ENCODE results near the gene NUAK1. TPM values are rescaled to one million over a fixed set of nuclear protein-coding genes. Genes with fewer than 3 reads are reported as not detected.

Gene NUAK1
- total RNA-seq, 1 donor from 2014 or later = 31.5 TPM

DNA sequence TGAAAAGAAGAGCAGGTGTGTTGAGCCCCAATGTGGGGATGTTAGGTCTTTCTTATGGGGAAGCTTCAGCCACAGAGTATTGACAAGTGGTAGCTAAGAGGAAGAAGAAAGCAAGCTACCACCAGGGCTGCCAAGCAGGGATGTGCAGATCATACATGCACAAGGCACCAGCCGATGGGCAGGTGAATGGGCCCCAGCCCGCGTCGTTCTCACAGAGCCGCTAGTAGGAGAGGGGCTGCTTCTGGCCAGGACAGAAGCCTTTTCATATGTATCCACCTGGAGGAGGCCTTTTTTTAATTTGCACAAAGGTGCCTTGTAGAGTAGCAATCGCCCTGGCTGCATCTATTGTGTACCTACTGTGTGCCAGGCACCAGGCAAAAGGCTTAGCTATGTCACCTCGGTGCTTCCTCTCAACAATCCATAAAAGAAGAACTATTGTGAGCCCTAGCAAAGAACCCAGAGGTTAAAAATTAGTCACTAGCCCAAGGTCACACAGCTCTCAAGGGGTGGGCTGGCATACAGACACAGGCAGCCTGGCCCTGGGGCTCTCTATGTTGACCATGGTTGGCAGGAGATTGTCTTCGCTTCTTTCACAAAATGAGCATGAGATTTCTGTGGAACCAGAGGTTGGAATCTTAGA lies 8.2 kb downstream of the NUAK1 start:
- DNase-seq = no peak

DNA sequence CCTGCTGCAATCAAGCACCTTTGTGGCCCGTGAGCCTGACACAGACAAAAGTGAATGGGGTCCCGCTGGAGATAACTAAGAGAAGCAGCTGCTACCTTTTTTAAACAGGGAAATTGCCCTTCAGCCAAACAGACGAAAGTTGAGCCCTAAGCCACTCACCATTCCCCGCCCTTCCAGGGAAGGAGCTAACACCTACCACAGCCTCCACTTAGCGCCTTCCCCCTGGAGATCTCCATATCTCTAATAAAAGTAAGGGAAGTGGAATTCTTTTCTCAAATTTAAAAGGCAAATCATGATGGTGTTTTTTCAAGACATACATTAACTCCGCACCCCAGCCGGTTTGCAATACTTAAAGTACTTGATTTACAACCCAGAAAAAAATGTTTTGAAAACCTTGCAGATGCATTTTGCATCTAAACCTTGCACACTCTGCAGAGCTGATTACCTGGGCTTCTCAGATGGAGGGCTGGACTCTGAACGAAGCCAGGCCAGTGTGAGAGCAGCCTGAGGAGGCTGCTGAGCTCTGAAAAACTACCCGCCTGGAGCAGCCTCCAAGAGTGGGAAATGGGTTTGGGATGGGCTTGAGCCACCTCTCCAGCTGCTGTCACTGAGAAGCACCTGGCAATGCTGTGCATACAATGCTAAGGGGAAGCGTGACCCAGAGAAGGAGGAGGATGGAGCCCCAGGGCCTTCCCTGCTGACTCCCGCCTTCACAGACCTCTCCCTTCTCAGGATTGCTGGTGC lies 10.0 kb downstream of the NUAK1 start:
- DNase-seq = no peak

DNA sequence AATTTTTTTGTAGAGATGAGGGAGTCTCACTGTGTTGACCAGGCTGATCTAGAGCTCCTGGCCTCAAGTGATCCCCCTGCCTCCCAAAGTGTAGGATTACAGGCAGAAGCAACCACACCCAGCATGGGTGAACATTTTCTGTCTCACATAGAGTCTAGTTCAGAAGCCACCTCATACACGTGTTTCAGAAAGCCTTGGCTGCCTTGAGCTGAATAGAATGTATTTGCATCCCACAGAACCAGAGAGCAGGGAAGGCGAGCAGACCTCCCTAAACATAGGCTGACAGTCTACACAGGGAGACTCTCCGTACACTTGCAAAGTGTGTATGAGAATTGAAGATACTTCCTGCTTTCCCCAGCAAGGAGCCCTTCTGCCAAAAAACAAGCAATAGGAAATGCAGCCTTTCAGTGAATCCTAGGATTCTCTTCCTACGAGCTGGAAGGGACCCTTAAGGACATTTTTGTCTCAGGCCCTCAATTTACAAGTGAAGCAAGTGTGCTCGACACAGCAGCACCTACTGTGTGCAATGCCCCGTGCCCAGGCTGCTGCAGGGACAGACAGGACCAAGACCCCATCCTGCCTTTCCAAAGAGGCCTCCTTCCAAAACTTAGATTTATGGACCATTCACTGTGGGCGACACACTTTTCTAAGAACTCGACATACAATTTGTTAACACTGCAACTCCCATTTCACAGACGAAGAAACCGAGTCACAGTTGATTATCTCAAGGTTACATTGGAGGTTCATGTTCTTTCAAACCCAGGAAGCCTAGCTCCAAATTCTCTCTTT lies 11.2 kb downstream of the NUAK1 start:
- DNase-seq = no peak

DNA sequence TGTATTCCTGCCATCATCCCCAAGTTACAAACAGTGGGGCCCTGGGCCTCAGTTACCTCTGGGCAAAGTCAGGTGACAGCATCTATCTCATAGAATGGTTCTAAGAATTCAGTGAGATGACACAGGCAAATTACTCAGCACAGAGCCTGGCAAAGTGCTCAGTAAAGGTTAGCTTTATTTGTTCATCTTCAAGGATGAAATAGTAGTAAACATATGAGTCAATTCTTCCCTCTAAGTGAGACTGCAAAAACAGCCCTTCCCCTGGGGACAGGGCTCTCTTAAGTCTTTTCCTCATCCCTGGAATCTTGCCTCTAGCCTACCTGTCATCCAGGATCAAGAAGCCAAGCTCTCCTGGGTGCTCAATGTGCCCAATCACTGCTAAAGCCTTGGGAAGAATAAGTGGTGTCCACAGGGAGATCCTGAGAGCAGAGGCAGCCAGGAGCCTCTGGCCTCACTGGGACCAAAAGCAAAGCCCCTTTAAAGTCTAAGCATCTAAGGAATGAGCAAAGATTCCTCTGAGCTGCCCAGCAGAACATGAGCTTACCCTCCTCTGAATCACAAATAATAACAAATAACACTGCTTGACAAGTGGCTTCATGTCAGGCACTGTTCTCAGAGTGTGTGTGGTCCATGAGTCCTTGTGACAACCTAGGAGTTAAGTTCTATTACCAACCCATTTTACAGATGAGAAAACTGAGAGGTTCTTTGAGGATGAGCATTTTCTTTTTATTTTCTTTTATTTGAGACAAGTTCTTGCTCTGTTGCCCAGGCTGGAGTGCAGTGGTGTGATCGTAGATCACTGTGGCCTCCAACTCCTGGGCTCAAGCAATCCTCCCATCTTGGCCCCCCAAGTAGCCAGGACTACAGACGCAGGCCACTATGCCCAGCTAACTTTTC lies 12.1 kb downstream of the NUAK1 start:
- DNase-seq = no peak

DNA sequence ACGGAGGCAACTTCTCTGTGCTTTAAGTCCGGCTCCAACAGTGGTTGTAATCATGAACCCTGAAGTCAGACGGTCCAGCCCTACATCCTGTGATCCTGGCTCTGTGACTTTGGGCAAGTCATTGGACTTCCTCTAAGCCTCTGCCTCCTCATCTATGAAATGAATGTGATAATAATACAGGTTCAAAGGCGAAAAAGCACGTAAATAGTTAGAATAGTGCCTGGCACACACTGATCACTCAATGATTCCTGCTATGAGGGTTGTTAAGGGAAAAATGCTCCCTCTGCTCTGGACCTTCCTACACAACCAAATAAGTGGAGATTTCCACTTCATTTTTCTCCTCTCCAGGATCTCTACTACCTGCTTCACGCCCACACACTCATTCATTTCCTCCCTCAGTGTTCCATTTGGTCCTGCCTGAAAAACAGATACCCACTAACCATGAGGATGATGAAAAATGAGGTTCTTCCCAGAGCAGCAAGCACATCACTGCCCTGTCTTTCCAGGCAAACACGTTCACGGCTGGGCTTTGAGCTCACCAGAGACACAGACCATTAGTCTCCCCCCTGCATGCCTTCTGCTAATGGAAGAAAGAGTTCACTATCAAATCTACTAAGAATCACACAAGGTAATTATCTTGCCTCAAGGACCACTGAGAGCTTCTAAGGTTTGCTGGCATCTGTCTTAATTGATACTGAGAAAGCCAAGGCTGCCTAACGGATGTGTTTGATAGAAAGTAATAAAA lies 13.2 kb downstream of the NUAK1 start:
- no peak for DNase-seq

GRCh38 chr12:106123551-106124081 lies 15.1 kb downstream of the NUAK1 start:
- DNase-seq = peak; percentile 81

DNA sequence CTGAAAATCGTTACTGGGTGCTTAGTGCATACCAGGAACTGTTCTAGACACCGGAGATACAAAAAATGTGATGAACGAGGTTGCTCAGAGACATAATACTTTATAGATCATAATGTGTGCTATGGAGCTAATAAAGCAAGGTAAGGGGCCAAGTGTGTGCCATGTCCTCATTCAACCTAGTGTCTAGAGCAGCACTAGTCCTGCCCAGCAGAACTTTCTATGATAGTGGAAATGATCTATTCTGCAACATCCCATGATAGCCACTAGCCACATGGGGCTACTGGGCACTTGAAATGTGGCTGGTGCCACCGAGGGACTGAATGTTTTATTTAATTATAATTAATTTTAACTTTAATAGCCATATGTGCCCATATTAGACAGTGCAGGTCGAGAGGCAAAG lies 15.6 kb downstream of the NUAK1 start:
- DNase-seq = no peak

DNA sequence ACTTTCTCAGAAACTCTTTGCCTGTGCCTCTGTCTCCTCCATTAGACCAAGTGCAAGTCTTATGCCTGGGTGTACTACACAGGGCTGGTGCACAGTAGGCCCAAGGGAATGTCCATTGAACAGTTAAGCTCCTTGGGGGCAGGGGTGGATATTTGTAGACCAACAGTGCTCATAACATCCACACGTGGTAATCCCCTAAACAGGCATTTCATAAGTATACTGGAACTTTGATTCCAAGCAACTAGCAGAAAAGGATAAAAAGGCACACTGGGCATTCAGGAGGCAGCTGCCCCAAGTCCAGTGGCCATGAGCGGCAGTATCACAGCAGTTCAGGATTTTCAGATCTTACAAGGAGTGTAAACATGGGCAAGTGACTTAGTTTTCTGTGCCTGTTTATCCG lies 16.8 kb downstream of the NUAK1 start:
- DNase-seq = no peak

GRCh38 chr12:106120519-106121105 lies 18.1 kb downstream of the NUAK1 start:
- no peak for DNase-seq

- DNase-seq = no peak
These were observed 19.5 kb downstream of the NUAK1 start for GRCh38 chr12:106119301-106119700.

GRCh38 chr12:106118381-106119130 lies 20.2 kb downstream of the NUAK1 start:
- DNase-seq = peak; percentile 72

DNA sequence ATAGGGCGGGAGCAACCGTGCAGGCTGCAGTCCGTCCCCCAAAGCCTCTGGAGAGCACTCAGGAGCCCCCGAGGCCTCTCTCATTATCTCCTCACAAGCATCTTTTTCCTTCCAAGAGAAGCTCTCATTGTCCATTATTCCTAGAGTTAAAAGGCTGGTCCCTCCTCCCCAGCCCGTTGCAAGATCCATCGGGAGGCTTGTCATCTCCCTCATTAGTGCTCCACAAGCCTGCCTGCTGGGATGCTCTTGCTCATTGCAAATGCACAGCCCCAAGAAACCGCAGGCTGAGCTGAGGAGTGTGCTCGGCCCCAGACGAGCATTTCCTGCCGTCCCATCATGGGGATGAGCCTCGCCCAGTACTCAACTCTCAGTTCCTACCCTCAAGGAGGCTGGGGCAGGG lies 23.3 kb downstream of the NUAK1 start:
- no peak for DNase-seq

GRCh38 chr12:106114447-106115068 lies 24.2 kb downstream of the NUAK1 start:
- DNase-seq = no peak

- peak; percentile 73 for DNase-seq
These were observed 24.8 kb downstream of the NUAK1 start for GRCh38 chr12:106113824-106114446.

DNA sequence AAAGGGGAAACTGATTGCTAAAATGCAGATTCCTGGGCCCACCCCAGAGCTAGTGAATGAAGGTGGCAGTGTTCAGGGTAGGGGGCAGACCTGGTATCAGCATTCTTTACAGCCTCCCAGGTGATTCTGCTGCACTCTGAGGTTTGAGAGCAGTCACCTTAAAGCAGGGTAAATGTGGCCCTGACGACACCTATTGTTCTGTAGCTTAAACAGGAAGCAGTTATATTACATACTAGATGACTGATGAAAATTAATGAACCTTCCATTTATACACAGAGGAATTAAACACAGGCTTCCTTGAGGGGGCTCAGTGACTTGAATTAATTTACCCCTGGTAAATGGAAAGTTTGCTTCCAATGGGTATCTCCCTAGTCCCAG lies 25.3 kb downstream of the NUAK1 start:
- DNase-seq = no peak

DNA sequence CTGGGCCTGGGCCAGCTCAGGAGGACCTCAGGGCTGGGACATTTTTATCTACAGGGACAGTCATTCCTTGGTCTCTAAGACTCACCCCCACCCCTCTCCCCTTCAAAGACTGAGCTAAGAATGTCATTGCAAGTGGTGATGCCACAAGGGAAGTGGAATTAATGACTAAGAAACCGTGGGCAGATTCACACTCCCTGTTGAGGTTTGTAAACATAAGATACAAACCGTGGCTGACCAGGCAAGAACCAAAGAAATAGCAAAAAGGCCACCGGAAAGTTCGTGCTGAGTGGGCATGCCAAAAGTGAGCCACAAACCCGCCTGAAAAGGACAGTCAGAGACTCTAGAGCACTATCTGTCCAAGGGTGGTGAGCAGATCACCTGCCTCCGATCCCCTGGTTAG lies 25.7 kb downstream of the NUAK1 start:
- DNase-seq = no peak

DNA sequence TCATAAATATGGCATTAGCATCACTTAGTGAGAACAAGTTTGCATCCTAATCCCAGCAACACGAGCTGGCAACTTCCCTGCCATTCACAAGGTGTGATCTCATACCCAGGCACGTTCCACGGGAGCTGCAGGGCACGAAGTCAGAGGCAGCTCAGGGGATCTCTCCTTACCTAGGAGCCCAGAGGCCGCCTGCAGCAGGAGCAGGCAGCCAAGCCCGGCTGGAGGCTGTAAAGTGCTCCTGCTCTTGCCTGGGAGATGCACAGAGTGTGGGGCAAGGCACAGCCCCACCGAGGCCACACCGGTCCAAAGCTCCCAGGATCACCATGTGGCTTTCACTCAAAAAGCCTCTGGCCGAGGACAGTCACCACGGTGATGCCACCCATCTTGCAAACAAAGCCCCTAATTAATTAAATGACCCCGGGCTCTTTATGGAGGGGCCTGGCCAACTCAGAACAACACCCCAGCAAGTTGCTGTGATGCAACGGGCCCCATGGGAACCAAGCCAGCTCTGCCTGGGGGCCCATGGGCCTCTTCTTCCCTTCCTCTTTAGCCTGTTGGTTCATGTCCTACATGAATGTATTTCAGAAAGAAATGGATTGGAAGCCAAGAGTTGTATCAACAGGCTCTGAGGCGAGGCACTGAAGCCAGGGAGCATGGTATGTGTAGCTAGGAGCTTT lies 26.5 kb downstream of the NUAK1 start:
- peak; percentile 67 for DNase-seq

DNA sequence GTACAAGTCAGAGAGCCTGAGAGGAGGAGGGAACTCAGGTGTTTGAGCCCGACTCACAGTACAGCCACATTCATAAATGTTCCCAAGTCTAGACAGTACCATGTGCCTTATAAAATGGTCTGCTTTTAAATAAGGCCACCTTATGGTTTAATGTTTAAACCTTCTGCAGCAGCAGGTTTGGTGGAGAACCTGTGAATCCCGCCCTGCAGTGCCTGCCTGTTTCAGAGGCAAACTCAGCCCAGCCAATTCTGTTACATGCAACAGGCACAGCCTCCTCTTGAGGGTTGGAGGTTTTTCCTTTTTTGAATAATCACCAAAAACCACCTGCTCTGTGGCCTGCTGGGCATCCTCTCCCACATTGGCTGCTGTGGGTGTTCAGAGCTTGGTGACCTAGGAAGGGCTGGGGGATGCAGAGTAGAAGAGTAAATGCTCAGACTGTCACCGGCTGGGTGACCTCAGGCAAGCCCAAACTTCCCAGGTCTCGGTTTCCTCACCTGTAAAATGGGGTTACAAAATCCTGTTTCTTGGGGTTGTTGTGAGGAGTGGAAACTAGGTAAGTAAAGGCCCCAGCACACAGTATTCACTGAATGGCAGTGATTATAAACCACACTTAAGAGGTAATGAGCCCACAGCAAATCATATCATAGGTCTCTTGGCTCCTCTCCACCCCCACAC lies 28.0 kb downstream of the NUAK1 start:
- DNase-seq = no peak

Measured in tongue (tissue), 2 donors.